ENCODE measurements around the gene MMRN2. TPM values are rescaled to one million over a fixed set of nuclear protein-coding genes. Genes with fewer than 3 reads are reported as not detected.
"Not testable (repeated sequence)": the region's sequence is repeated elsewhere in the genome, so short reads cannot be mapped to it uniquely, and the experiment has no call there.

The MMRN2 gene
- total RNA-seq, 1 experiment from 2014 or later, result 1.4 TPM

DNA sequence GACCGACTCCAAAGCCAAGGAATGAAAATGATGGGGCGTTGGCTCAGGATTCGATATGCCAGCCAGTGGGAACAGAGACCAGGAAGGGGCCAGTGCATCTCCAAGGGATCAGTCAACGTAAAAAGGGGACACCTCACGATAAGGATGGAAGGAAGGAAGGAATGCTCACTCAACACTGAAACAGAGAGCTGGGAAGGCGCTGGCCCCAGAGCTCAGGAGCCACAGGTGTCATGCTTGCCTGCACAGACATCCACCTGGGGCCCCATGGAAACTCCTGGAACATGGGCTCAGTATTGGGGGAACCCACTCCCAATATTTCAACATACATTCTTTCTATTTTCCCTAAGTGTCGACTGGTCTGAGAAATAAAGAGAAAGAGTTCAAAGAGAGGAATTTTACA lies 5.3 kb downstream of the MMRN2 start:
- H3K27ac Mint-ChIP-seq (ENCODE audit: low read depth, unreplicated experiment), result no peak overlapping the region
- ChIA-PET POLR2A (interaction anchor here (0.6 to 1.2 kb wide), 3 partner anchors 16 to 124 kb away, joined by 3 read pairs; partner anchors contain the start of gene ADIRF), CTCF (interaction anchor here (1.2 to 1.5 kb wide), 3 partner anchors 12 to 16 kb away, joined by 4 to 6 read pairs (median 5); partner anchors contain the start of gene ADIRF)
- H3K36me3 Mint-ChIP-seq (ENCODE audit: insufficient read depth, unreplicated experiment), result no peaks in the 10 kb centered on the region
- intact Hi-C loops (cut with micrococcal nuclease), result no loop called here
- no TSS peak for BruUV-seq (replicated peaks)
- TF ChIP-seq, protein P1, sequence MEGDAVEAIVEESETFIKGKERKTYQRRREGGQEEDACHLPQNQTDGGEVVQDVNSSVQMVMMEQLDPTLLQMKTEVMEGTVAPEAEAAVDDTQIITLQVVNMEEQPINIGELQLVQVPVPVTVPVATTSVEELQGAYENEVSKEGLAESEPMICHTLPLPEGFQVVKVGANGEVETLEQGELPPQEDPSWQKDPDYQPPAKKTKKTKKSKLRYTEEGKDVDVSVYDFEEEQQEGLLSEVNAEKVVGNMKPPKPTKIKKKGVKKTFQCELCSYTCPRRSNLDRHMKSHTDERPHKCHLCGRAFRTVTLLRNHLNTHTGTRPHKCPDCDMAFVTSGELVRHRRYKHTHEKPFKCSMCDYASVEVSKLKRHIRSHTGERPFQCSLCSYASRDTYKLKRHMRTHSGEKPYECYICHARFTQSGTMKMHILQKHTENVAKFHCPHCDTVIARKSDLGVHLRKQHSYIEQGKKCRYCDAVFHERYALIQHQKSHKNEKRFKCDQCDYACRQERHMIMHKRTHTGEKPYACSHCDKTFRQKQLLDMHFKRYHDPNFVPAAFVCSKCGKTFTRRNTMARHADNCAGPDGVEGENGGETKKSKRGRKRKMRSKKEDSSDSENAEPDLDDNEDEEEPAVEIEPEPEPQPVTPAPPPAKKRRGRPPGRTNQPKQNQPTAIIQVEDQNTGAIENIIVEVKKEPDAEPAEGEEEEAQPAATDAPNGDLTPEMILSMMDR (IDR thresholded peaks at IDR 0.05; ENCODE audit: unreplicated experiment), result no peak
- DNase-seq (ENCODE audit: unreplicated experiment), result no peak
- no peaks in the 10 kb centered on the region for H3K4me1 Mint-ChIP-seq (ENCODE audit: insufficient read depth, unreplicated experiment)
- H3K27me3 Mint-ChIP-seq (ENCODE audit: insufficient read depth, unreplicated experiment), result no peaks in the 10 kb centered on the region
- H3K4me3 Mint-ChIP-seq (ENCODE audit: unreplicated experiment), result no peak overlapping the region
- peaks cover 10% of the 10 kb centered on the region for H3K9me3 Mint-ChIP-seq (ENCODE audit: unreplicated experiment)

DNA sequence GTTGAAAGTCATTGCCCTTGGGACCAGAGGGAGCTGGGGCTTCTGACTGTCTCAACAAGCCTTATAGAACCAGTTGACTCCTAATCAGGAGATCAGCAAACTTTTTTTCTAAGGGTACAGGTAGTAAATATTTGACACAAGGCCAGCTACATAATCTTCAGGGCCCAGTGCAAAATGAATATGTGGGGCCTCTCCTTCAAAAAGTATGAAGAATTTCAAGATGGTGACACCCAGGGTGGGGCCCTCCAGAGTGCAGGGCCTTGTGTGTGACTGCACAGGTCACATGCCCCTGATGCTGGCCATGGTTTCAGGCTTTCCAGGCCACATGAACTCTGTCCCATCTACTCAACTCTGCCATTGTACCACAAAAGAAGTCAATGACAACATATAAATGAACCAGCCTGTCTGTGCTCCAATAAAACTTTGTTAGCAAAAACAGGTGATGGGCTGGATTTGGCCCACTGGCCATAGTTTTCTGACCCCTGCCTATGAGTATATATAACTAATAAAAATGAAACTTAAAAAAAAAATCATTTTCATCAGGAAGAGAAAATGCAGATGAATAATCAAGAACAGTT lies 6.1 kb downstream of the MMRN2 start:
- no peaks in the 10 kb centered on the region for H3K36me3 Mint-ChIP-seq (ENCODE audit: insufficient read depth, unreplicated experiment)
- H3K9me3 Mint-ChIP-seq (ENCODE audit: unreplicated experiment), result peaks cover 10% of the 10 kb centered on the region
- no peaks in the 10 kb centered on the region for H3K4me1 Mint-ChIP-seq (ENCODE audit: insufficient read depth, unreplicated experiment)
- intact Hi-C loops (cut with micrococcal nuclease), result no loop called here
- TF ChIP-seq, protein P1 (IDR thresholded peaks at IDR 0.05; ENCODE audit: unreplicated experiment), result no peak
- no peaks in the 10 kb centered on the region for H3K27me3 Mint-ChIP-seq (ENCODE audit: insufficient read depth, unreplicated experiment)
- ChIA-PET CTCF (interaction anchor here (0.8 to 1.7 kb wide), 4 partner anchors 8 to 17 kb away, joined by 3 to 7 read pairs (median 5); partner anchors contain the start of gene ADIRF), POLR2A (interaction anchor here (1.2 kb wide), 1 partner anchor 17 kb away, joined by 3 read pairs; the partner anchor contains the start of gene ADIRF)
- no peak for DNase-seq (ENCODE audit: unreplicated experiment)
- no peak overlapping the region for H3K4me3 Mint-ChIP-seq (ENCODE audit: unreplicated experiment)
- H3K27ac Mint-ChIP-seq (ENCODE audit: low read depth, unreplicated experiment), result no peak overlapping the region
- no TSS peak for BruUV-seq (replicated peaks)

DNA sequence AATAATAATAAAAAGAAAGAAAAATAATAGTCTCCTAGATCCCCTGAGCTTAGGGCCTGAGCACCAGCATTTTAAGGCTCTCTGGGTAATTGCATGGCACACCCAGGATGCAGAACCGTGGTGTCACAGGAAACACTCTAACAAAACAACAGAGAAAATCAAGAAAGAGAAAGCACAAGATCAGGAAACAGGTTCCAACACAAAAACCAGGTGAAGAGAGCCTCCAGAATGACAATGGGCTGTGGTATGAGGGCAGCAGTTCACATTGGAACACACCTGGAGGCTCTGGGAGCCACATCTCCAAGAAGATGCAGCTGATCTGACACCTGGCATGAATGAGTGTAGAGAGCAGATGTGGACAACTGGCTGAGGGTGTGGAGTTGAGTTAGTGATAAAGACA lies 7.1 kb downstream of the MMRN2 start:
- Mint-ChIP-seq H3K27me3 (ENCODE audit: insufficient read depth, unreplicated experiment) (no peaks in the 10 kb centered on the region), H3K4me1 (ENCODE audit: insufficient read depth, unreplicated experiment) (no peaks in the 10 kb centered on the region), H3K27ac (ENCODE audit: low read depth, unreplicated experiment) (no peak overlapping the region), H3K36me3 (ENCODE audit: insufficient read depth, unreplicated experiment) (no peaks in the 10 kb centered on the region), H3K4me3 (ENCODE audit: unreplicated experiment) (no peak overlapping the region), H3K9me3 (ENCODE audit: unreplicated experiment) (peaks cover 10% of the 10 kb centered on the region)
- CTCF ChIA-PET, result interaction anchor here (0.8 to 1.7 kb wide), 3 partner anchors 9 to 16 kb away, joined by 3 to 7 read pairs (median 6); no protein-coding TSS in a partner anchor
- no TSS peak for BruUV-seq (replicated peaks)
- TF ChIP-seq, protein P1 (IDR thresholded peaks at IDR 0.05; ENCODE audit: unreplicated experiment), result no peak
- DNase-seq (ENCODE audit: unreplicated experiment), result no peak
- intact Hi-C loops (cut with micrococcal nuclease), result no loop called here
- POLR2A ChIA-PET, result interaction anchor here (0.6 kb wide), 1 partner anchor 104 kb away, joined by 3 read pairs; no protein-coding TSS in a partner anchor

DNA sequence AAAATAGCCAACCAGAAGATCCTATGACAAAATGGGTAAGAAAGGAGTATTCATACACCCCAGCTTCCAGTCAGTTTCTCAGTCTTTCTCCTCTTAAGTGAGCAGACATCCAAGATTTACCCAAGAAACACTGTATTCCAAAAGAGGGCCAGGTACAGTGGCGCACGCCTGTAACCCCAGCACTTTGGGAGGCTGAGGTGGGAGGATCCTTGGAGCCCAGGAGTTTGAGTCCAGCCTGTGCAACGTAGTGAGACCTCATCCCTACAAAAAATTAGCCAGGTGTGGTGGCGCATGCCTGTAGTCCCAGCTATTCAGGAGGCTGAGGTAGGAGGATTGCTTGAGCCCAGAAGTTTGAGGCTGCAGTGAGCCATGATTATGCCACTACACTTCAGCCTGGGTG lies 9.6 kb downstream of the MMRN2 start:
- peaks cover 10% of the 10 kb centered on the region for H3K9me3 Mint-ChIP-seq (ENCODE audit: unreplicated experiment)
- H3K4me1 Mint-ChIP-seq (ENCODE audit: insufficient read depth, unreplicated experiment); H3K4me3 Mint-ChIP-seq (ENCODE audit: unreplicated experiment); H3K27ac Mint-ChIP-seq (ENCODE audit: low read depth, unreplicated experiment); intact Hi-C loops (cut with micrococcal nuclease); DNase-seq (ENCODE audit: unreplicated experiment); H3K36me3 Mint-ChIP-seq (ENCODE audit: insufficient read depth, unreplicated experiment); BruUV-seq (replicated peaks); H3K27me3 Mint-ChIP-seq (ENCODE audit: insufficient read depth, unreplicated experiment): not testable (repeated sequence)
- POLR2A ChIA-PET, result interaction anchor here (0.6 to 1.6 kb wide), 2 partner anchors 21 to 127 kb away, joined by 3 read pairs; partner anchors contain the start of gene ADIRF
- CTCF ChIA-PET, result interaction anchor here (0.5 to 0.6 kb wide), 2 partner anchors 46 to 83 kb away, joined by 3 read pairs; no protein-coding TSS in a partner anchor

Data from MCF 10A (cell line).